Prostate gland (tissue), 2 donors: ENCODE results near the gene ETV5. TPM values are rescaled to one million over a fixed set of nuclear protein-coding genes. Genes with fewer than 3 reads are reported as not detected.

Experiments used
- DNase-seq: peaks from one replicate; pipeline ENCODE4 v3.0.0-alpha.2; 2019; ENCODE audit warnings: low spot score
- H3K27ac ChIP-seq, 2 donors: fragments of 200-600 bp; sonication (generic); 2 replicates each; pipeline ENCODE4 v1.5.1; 2017 to 2019
- H3K27me3 ChIP-seq: fragments of 200-600 bp; sonication (generic); replicated peaks from 2 replicates; pipeline ENCODE4 v1.5.1; 2019; ENCODE audit not compliant: insufficient read depth
- H3K36me3 ChIP-seq, 2 donors: fragments of 200-600 bp; sonication (generic); 1 replicate in 1 of 2; 2 replicates in 1 of 2; pipeline versions ENCODE4 v1.5.1 to v1.8.1; 2017 to 2019
- H3K4me1 ChIP-seq: fragments of 200-600 bp; sonication (generic); replicated peaks from 2 replicates; pipeline ENCODE4 v1.5.1; 2019
- H3K4me3 ChIP-seq, 2 donors: fragments of 200-600 bp; sonication (generic); 2 replicates each; pipeline ENCODE4 v1.5.1; 2017 to 2019
- H3K9me3 ChIP-seq: fragments of 200-600 bp; sonication (generic); 2 replicates; pipeline ENCODE4 v1.5.1; 2017
- POLR2A ChIP-seq: fragments of 450-650 bp; IDR thresholded peaks from one replicate; pipeline ENCODE4 v1.6.1; 2016; ENCODE audit warnings: antibody characterized with exemption, mild to moderate bottlenecking
- POLR2AphosphoS5 ChIP-seq: sonication (generic); formaldehyde crosslinking; IDR thresholded peaks from one replicate; pipeline ENCODE4 v1.6.1; 2017; ENCODE audit warnings: antibody characterized with exemption
- WGBS: methylation state at CpG from one replicate; pipeline ENCODE4 v1.1.5; 2018; 5-methylcytosine and 5-hydroxymethylcytosine counted together
- intact Hi-C: fragments of 100-400 bp; cut with DNase I; formaldehyde crosslinking; loops from one replicate; pipeline ENCODE4 v1.14.2; 2022
- total RNA-seq, 2 donors: library from RNA; depleted of rRNA; stranded (reverse); fragments of >200 nt; gene quantifications; one replicate each; pipeline ENCODE4 v1.1.0, GENCODE V29; 2016
- TF ChIP-seq, protein P1 (sequence below), 4 experiments: fragments of 200-600 bp in 2 of 4; fragments of 450-650 bp in 2 of 4; sonication (generic) in 2 of 4; IDR thresholded peaks; 1 replicate in 3 of 4; 2 replicates in 1 of 4; pipeline ENCODE4 v1.5.1; 2016 to 2019; ENCODE audit warnings: antibody characterized with exemption in 4 of 4, mild to moderate bottlenecking in 2 of 4, moderate library complexity in 2 of 4

Gene ETV5
- total RNA-seq, 2 donors from 2014 or later, result 16.5 to 17.6 TPM

DNA sequence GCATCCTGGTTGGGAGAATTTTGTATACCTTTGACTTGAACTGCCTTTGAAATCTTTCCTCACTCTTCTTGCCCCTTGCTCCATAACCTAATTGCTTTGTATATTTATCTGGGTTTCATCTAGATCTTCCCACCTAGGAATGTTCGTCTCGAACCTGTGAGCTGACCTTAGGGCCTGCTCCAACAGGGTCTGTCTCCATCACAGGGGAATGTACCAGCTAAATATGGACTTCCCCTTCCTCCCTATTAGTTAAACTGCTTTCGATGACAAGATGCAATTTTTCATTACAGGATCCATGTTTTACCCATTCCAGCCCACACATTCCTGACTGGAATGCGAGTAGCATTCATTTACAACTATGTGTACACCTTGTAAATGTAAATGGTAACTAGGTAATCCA is 10.6 kb upstream of the ETV5 start:
- no peaks in the 10 kb centered on the region for H3K36me3 ChIP-seq
- no peak for TF ChIP-seq POLR2AphosphoS5
- TF ChIP-seq, protein P1, sequence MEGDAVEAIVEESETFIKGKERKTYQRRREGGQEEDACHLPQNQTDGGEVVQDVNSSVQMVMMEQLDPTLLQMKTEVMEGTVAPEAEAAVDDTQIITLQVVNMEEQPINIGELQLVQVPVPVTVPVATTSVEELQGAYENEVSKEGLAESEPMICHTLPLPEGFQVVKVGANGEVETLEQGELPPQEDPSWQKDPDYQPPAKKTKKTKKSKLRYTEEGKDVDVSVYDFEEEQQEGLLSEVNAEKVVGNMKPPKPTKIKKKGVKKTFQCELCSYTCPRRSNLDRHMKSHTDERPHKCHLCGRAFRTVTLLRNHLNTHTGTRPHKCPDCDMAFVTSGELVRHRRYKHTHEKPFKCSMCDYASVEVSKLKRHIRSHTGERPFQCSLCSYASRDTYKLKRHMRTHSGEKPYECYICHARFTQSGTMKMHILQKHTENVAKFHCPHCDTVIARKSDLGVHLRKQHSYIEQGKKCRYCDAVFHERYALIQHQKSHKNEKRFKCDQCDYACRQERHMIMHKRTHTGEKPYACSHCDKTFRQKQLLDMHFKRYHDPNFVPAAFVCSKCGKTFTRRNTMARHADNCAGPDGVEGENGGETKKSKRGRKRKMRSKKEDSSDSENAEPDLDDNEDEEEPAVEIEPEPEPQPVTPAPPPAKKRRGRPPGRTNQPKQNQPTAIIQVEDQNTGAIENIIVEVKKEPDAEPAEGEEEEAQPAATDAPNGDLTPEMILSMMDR (IDR thresholded peaks at IDR 0.05), result no peak
- no peak for TF ChIP-seq POLR2A
- H3K27me3 ChIP-seq, result peaks cover 1% of the 10 kb centered on the region
- H3K4me3 ChIP-seq, result no peak overlapping the region
- no peak overlapping the region for H3K27ac ChIP-seq
- WGBS, result 83% methylated on average over 4 of the region's 4 CpGs
- no peak for DNase-seq
- intact Hi-C loops, result no loop called here
- no peaks in the 10 kb centered on the region for H3K9me3 ChIP-seq
- peaks cover 5% of the 10 kb centered on the region for H3K4me1 ChIP-seq

DNA sequence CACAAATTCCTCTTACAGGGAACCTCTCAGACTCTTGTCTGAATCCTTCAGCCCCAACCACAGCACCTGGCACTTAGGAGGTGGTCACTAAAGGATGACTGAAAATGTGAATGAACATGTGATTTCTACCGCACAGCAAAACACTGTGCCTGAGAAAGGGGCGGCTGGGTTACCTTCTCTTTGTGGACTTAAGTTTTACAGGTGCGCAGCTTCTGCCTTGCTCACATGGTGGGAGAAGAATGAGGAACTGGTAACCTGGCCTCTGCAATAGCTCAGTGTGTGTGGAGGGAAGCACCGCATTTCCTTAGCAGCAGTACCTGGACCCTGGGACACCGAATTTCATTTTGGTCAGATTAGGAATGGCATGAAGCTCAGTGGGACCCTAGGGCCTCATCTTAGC is 9.8 kb upstream of the ETV5 start:
- 97% methylated on average over 5 of the region's 5 CpGs for WGBS
- H3K27ac ChIP-seq, result no peak overlapping the region
- DNase-seq, result no peak
- peaks cover 1% of the 10 kb centered on the region for H3K27me3 ChIP-seq
- TF ChIP-seq, protein P1 (IDR thresholded peaks at IDR 0.05), result no peak
- no peak for TF ChIP-seq POLR2A
- no peak for TF ChIP-seq POLR2AphosphoS5
- intact Hi-C loops, result no loop called here
- H3K9me3 ChIP-seq, result no peaks in the 10 kb centered on the region
- no peaks in the 10 kb centered on the region for H3K4me1 ChIP-seq
- H3K36me3 ChIP-seq, result no peaks in the 10 kb centered on the region
- H3K4me3 ChIP-seq, result no peak overlapping the region

DNA sequence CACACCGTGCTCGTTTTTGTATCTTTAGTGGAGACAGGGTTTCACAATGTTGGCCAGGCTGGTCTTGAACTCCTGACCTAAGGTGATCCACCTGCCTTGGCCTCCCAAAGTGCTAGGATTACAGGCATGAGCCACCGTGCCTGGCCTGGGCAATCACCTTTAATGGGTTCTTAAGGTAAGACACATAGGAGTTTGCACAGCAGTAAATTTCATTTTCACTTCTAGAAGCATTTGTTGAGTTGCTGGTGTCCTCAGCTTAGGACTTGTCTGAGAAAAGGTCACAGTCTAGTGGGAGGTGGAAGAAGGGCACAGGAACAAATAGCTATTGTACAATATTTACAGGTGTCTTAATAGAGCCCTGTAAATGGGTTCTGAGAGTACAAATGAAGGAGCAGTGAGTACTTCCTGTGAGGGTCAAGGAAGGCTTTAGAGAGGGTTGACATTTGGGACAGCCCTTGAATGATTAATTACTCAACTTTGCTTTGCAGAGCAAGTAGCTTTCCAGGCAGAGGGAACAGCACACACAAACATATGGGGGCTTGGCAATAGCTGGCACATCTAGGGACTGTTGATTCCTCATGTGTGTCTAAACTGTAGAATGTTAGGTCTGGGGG is 8.7 kb upstream of the ETV5 start:
- H3K4me1 ChIP-seq, result no peaks in the 10 kb centered on the region
- H3K9me3 ChIP-seq, result no peaks in the 10 kb centered on the region
- 69% methylated on average over 3 of the region's 3 CpGs for WGBS
- TF ChIP-seq POLR2A (no peak), POLR2AphosphoS5 (no peak)
- TF ChIP-seq, protein P1 (IDR thresholded peaks at IDR 0.05), result no peak
- no peak overlapping the region for H3K27ac ChIP-seq
- intact Hi-C loops, result no loop called here
- peaks cover 1% of the 10 kb centered on the region for H3K27me3 ChIP-seq
- DNase-seq, result no peak
- no peaks in the 10 kb centered on the region for H3K36me3 ChIP-seq
- no peak overlapping the region for H3K4me3 ChIP-seq

DNA sequence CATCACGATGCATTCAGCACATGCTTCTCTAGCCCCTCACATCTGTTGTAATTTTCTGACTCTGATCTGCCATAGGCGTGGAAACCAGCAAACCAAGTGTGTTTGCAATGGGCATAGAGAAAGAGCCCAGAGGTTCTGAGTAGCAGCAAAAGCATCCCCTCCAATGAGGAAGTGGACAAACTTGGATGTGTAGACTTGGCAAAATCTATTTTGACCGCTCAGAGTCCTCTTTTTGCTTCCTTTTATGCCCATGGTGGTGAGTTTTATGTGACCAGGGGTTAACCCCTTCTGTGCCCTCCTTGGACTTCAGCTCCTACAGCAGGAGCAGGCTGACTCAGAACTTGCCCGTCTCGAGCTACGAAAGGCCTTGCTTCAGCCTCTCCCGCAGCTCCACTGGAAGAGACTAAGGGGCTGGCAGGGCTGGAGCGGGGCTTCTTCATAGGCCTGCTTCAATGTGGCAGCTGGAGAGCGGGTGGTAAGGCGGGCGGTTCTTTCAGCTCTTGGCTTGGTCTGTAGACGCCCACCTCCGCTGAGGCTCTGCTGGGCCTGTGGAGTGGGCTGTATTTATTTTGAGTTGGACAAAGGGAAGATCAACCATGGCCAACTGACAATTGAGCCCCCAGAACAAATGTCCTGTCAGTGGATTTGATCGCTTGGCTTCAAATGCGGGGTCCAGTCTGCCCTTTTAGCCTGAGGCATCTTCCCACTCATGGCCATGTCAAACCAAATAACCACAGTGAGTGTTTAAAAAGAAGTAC is 6.5 kb upstream of the ETV5 start:
- H3K9me3 ChIP-seq, result no peaks in the 10 kb centered on the region
- intact Hi-C loops, result no loop called here
- H3K27ac ChIP-seq, result no peak overlapping the region
- H3K27me3 ChIP-seq, result peaks cover 1% of the 10 kb centered on the region
- 90% methylated on average over 15 of the region's 15 CpGs for WGBS
- H3K4me3 ChIP-seq, result no peak overlapping the region
- TF ChIP-seq, protein P1 (IDR thresholded peaks at IDR 0.05), result no peak
- no peaks in the 10 kb centered on the region for H3K4me1 ChIP-seq
- H3K36me3 ChIP-seq, result no peaks in the 10 kb centered on the region
- DNase-seq, result no peak
